ENCODE measurements around the gene GABRG3. TPM values are rescaled to one million over a fixed set of nuclear protein-coding genes. Genes with fewer than 3 reads are reported as not detected.

GABRG3 gene
- total and polyA plus RNA-seq, 12 donors: 0.08 to 1.1 (median 0.44) TPM; not detected in 5

GRCh38 chr15:27327467-27328025 is 356.6 kb downstream of the GABRG3 start:
- Histone ChIP-seq H3K27ac (no peak overlapping the region), H3K9me3 (replicated peaks in 1 of 3) (no peaks in the 10 kb centered on the region), H3K4me1 (replicated peaks in 1 of 2) (no peaks in the 10 kb centered on the region), H3K27me3 (no peaks in the 10 kb centered on the region), H3K4me3 (no peak overlapping the region), H3K36me3 (replicated peaks in 1 of 2) (no peaks in the 10 kb centered on the region)
- WGBS, 4 donors: 57 to 68% (median 61%) methylated on average over 5 to 8 of the region's 8 CpGs
- TF ChIP-seq POLR2A (IDR thresholded peaks at IDR 0.05): no peak
- no peak for TF ChIP-seq CTCF (IDR thresholded peaks at IDR 0.05)
- DNase-seq: no peak
- intact Hi-C loops (cut with DNase I): no loop called here

GRCh38 chr15:27328186-27328585 is 357.2 kb downstream of the GABRG3 start:
- Histone ChIP-seq H3K27ac (no peak overlapping the region), H3K36me3 (replicated peaks in 1 of 2) (no peaks in the 10 kb centered on the region), H3K27me3 (no peaks in the 10 kb centered on the region), H3K4me1 (replicated peaks in 1 of 2) (no peaks in the 10 kb centered on the region), H3K9me3 (replicated peaks in 1 of 3) (no peaks in the 10 kb centered on the region), H3K4me3 (no peak overlapping the region)
- intact Hi-C loops (cut with DNase I): no loop called here
- TF ChIP-seq POLR2A (IDR thresholded peaks at IDR 0.05): no peak
- no peak for TF ChIP-seq CTCF (IDR thresholded peaks at IDR 0.05)
- 64 to 70% (median 67%) methylated on average over 7 of the region's 7 CpGs for WGBS, 4 donors
- no peak for DNase-seq

- 55 to 87% (median 75%) methylated on average over 5 to 13 of the region's 13 CpGs for WGBS, 4 donors
- no peak for DNase-seq
- H3K27ac ChIP-seq: no peak overlapping the region
- no peaks in the 10 kb centered on the region for H3K4me1 ChIP-seq (replicated peaks in 1 of 2)
- intact Hi-C loops (cut with DNase I): no loop called here
- no peaks in the 10 kb centered on the region for H3K36me3 ChIP-seq (replicated peaks in 1 of 2)
- no peaks in the 10 kb centered on the region for H3K27me3 ChIP-seq
- no peak overlapping the region for H3K4me3 ChIP-seq
- no peaks in the 10 kb centered on the region for H3K9me3 ChIP-seq (replicated peaks in 1 of 3)
- TF ChIP-seq CTCF (IDR thresholded peaks at IDR 0.05) (no peak), POLR2A (IDR thresholded peaks at IDR 0.05) (no peak)
Observed at GRCh38 chr15:27328608-27329007, 357.6 kb downstream of the GABRG3 start.

- no peak overlapping the region for H3K27ac ChIP-seq
- H3K4me1 ChIP-seq (replicated peaks in 1 of 2): no peaks in the 10 kb centered on the region
- no peak for DNase-seq
- H3K27me3 ChIP-seq: no peaks in the 10 kb centered on the region
- intact Hi-C loops (cut with DNase I): no loop called here
- WGBS, 4 donors: 88 to 91% (median 90%) methylated on average over 5 of the region's 5 CpGs
- no peak overlapping the region for H3K4me3 ChIP-seq
- H3K9me3 ChIP-seq (replicated peaks in 1 of 3): no peaks in the 10 kb centered on the region
- TF ChIP-seq POLR2A (IDR thresholded peaks at IDR 0.05) (no peak), CTCF (IDR thresholded peaks at IDR 0.05) (no peak)
- H3K36me3 ChIP-seq (replicated peaks in 1 of 2): no peaks in the 10 kb centered on the region
Observed at GRCh38 chr15:27330326-27330725, 359.3 kb downstream of the GABRG3 start.

Measured in adrenal gland (tissue), 12 donors.